SK-N-SH treated with all-trans-retinoic acid at 6 μM for 48 hours (cell line): ENCODE data around the gene ECI1.

Source experiments
- ATAC-seq: fragments of 200-7000 bp; cut with Tn5 transposase; 3 replicates; pipeline ENCODE4 v1.9.1; 2020; ENCODE audit warnings: mild to moderate bottlenecking, moderate library complexity
- ARNTL ChIP-seq: fragments of 450-650 bp; formaldehyde crosslinking; IDR thresholded peaks from 2 replicates; pipeline ENCODE4 v1.5.0; 2020; ENCODE audit warnings: low read depth, mild to moderate bottlenecking, moderate library complexity, borderline replicate concordance
- BACH2 ChIP-seq: fragments of 250-450 bp; sonication (Bioruptor Pico); IDR thresholded peaks from 2 replicates; pipeline ENCODE4 v1.9.0; 2021; ENCODE audit warnings: mild to moderate bottlenecking, borderline replicate concordance
- CREB5 ChIP-seq: fragments of 250-450 bp; sonication (Bioruptor Pico); IDR thresholded peaks from 2 replicates; pipeline ENCODE4 v1.5.1; 2020; ENCODE audit warnings: low read depth, mild to moderate bottlenecking, moderate library complexity
- CSDC2 ChIP-seq: fragments of 250-450 bp; sonication (Bioruptor Pico); IDR thresholded peaks from 2 replicates; pipeline ENCODE4 v1.5.0; 2020; ENCODE audit warnings: mild to moderate bottlenecking, moderate library complexity
- CSRNP3 ChIP-seq: fragments of 250-450 bp; sonication (Bioruptor Pico); IDR thresholded peaks from 2 replicates; pipeline ENCODE4 v1.5.1; 2021; ENCODE audit warnings: mild to moderate bottlenecking, moderate library complexity
- GLIS3 ChIP-seq: fragments of 250-450 bp; sonication (Bioruptor Pico); IDR thresholded peaks from 2 replicates; pipeline ENCODE4 v1.5.0; 2020; ENCODE audit warnings: mild to moderate bottlenecking, moderate library complexity
- ISL1 ChIP-seq: fragments of 250-450 bp; sonication (Bioruptor Pico); IDR thresholded peaks from 2 replicates; pipeline ENCODE4 v2.1.2; 2022; ENCODE audit warnings: mild to moderate bottlenecking, moderate library complexity
- OSR1 ChIP-seq: fragments of 250-450 bp; sonication (Bioruptor Pico); IDR thresholded peaks from 2 replicates; pipeline ENCODE4 v1.8.0; 2022; ENCODE audit warnings: moderate library complexity, mild to moderate bottlenecking, inconsistent platforms
- PPARA ChIP-seq: fragments of 250-450 bp; sonication (Bioruptor Pico); IDR thresholded peaks from 2 replicates; pipeline ENCODE4 v1.5.0; 2020; ENCODE audit warnings: mild to moderate bottlenecking, borderline replicate concordance
- RARB ChIP-seq: fragments of 250-450 bp; sonication (Bioruptor Pico); IDR thresholded peaks from 2 replicates; pipeline ENCODE4 v1.8.0; 2021; ENCODE audit warnings: mild to moderate bottlenecking, moderate library complexity
- TCF4 ChIP-seq: fragments of 250-450 bp; sonication (Bioruptor Pico); IDR thresholded peaks from 2 replicates; pipeline ENCODE4 v1.8.0; 2021; ENCODE audit warnings: mild to moderate bottlenecking, moderate library complexity, borderline replicate concordance
- TOX ChIP-seq: fragments of 250-450 bp; sonication (Bioruptor Pico); IDR thresholded peaks from 2 replicates; pipeline ENCODE4 v1.8.0; 2021; ENCODE audit warnings: mild to moderate bottlenecking, moderate library complexity, borderline replicate concordance
- ZC3H10 ChIP-seq: fragments of 250-450 bp; sonication (Bioruptor Pico); IDR thresholded peaks from 2 replicates; pipeline ENCODE4 v1.5.1; 2021; ENCODE audit warnings: mild to moderate bottlenecking, moderate library complexity
- ZFP3 ChIP-seq: fragments of 250-450 bp; sonication (Bioruptor Pico); IDR thresholded peaks from 2 replicates; pipeline ENCODE4 v1.5.0; 2020; ENCODE audit warnings: mild to moderate bottlenecking, moderate library complexity
- ZFP30 ChIP-seq: fragments of 450-650 bp; formaldehyde crosslinking; IDR thresholded peaks from 2 replicates; pipeline ENCODE4 v1.5.0; 2022; ENCODE audit warnings: mild to moderate bottlenecking, moderate library complexity
- ZNF70 ChIP-seq: fragments of 450-650 bp; formaldehyde crosslinking; IDR thresholded peaks from 2 replicates; pipeline ENCODE4 v1.5.0; 2020; ENCODE audit warnings: mild to moderate bottlenecking, moderate library complexity
- ZNF8 ChIP-seq: fragments of 450-650 bp; formaldehyde crosslinking; IDR thresholded peaks from 2 replicates; pipeline ENCODE4 v1.5.0; 2020; ENCODE audit warnings: mild to moderate bottlenecking, moderate library complexity
- TF ChIP-seq, protein P1 (sequence below): fragments of 250-450 bp; sonication (Bioruptor Pico); IDR thresholded peaks from 2 replicates; pipeline ENCODE4 v1.8.0; 2021; ENCODE audit warnings: low read depth, mild to moderate bottlenecking, moderate library complexity, borderline replicate concordance
- TF ChIP-seq, protein P2 (sequence below): fragments of 250-450 bp; sonication (Bioruptor Pico); IDR thresholded peaks from 2 replicates; pipeline ENCODE4 v1.8.0; 2020; ENCODE audit warnings: mild to moderate bottlenecking, moderate library complexity, borderline replicate concordance

Gene ECI1

GRCh38 chr16:2299121-2299914 is 47.9 kb upstream of the ECI1 start (continued):
- TF ChIP-seq, protein P1, sequence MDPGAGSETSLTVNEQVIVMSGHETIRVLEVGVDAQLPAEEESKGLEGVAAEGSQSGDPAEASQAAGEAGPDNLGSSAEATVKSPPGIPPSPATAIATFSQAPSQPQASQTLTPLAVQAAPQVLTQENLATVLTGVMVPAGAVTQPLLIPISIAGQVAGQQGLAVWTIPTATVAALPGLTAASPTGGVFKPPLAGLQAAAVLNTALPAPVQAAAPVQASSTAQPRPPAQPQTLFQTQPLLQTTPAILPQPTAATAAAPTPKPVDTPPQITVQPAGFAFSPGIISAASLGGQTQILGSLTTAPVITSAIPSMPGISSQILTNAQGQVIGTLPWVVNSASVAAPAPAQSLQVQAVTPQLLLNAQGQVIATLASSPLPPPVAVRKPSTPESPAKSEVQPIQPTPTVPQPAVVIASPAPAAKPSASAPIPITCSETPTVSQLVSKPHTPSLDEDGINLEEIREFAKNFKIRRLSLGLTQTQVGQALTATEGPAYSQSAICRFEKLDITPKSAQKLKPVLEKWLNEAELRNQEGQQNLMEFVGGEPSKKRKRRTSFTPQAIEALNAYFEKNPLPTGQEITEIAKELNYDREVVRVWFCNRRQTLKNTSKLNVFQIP (CRISPR knock-in tag) = no peak
- TF ChIP-seq CSDC2 (CRISPR knock-in tag) = no peak
- no peak for TF ChIP-seq PPARA (CRISPR knock-in tag)
- no peak for TF ChIP-seq ZFP30 (CRISPR knock-in tag)
- no peak for TF ChIP-seq CREB5 (CRISPR knock-in tag)

DNA sequence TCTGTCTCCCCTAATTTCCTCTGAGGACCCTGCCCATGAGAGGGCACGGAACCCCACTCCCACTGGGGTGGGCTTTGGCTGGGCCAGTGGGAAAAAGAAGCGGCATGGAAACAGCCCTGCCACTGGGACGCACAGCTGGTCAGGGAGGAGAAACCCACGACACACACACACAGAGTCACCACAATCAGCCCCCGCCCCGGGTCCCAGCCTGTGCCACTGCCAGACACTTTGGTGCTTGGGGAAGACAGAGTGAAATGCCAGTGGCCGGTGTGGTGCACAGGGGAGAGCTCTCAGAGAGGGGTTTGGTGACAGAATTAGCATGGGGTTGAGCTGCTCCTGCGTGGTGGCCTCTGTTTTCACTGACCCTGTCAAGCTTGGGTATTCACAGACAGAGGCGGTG is 47.2 kb upstream of the ECI1 start:
- no peak for ATAC-seq
- TF ChIP-seq ZNF8 (CRISPR knock-in tag) (no peak), ZNF70 (CRISPR knock-in tag) (no peak), CREB5 (CRISPR knock-in tag) (no peak), TCF4 (CRISPR knock-in tag) (no peak), OSR1 (CRISPR knock-in tag) (no peak), TOX (CRISPR knock-in tag) (no peak), ARNTL (CRISPR knock-in tag) (no peak), BACH2 (CRISPR knock-in tag) (no peak)
- TF ChIP-seq, protein P2, sequence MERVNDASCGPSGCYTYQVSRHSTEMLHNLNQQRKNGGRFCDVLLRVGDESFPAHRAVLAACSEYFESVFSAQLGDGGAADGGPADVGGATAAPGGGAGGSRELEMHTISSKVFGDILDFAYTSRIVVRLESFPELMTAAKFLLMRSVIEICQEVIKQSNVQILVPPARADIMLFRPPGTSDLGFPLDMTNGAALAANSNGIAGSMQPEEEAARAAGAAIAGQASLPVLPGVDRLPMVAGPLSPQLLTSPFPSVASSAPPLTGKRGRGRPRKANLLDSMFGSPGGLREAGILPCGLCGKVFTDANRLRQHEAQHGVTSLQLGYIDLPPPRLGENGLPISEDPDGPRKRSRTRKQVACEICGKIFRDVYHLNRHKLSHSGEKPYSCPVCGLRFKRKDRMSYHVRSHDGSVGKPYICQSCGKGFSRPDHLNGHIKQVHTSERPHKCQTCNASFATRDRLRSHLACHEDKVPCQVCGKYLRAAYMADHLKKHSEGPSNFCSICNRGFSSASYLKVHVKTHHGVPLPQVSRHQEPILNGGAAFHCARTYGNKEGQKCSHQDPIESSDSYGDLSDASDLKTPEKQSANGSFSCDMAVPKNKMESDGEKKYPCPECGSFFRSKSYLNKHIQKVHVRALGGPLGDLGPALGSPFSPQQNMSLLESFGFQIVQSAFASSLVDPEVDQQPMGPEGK (CRISPR knock-in tag) = no peak

DNA sequence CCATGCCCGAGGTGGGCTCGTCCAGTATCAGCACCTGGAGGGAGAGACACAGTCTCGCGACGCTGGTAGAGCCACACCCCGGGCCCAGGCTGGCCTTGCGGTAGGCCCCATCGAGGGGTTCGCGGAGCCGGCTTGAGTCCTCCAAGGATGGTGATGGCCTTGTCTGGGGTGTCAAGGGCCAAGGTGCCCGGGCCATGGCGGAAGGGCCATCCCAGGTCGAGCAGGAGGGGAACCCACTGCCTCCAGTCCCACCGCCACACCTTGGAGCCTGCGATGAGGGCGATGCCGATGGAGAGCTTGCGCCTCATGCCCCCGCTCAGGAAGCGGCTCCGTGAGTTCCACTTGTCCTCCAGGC is 46.1 kb upstream of the ECI1 start:
- no peak for ATAC-seq
- TF ChIP-seq ZFP3 (no peak), PPARA (CRISPR knock-in tag) (no peak), ARNTL (CRISPR knock-in tag) (no peak), BACH2 (CRISPR knock-in tag) (no peak)
- TF ChIP-seq, protein P1 (CRISPR knock-in tag) = no peak
- TF ChIP-seq, all 23 proteins: peak for 0

- no peak for TF ChIP-seq RARB (CRISPR knock-in tag)
- TF ChIP-seq GLIS3 = no peak
- TF ChIP-seq ZFP3 = no peak
- no peak for TF ChIP-seq CSRNP3 (CRISPR knock-in tag)
- TF ChIP-seq ISL1 (CRISPR knock-in tag) = no peak
- TF ChIP-seq ZNF70 (CRISPR knock-in tag) = no peak
- TF ChIP-seq ZNF8 (CRISPR knock-in tag) = no peak
- no peak for TF ChIP-seq CSDC2 (CRISPR knock-in tag)
- no peak for TF ChIP-seq ZC3H10
- TF ChIP-seq ZFP30 (CRISPR knock-in tag) = no peak
- peak; percentile 88 for ATAC-seq
Measured at GRCh38 chr16:2296661-2297505, 45.5 kb upstream of the ECI1 start.
